MM.1S (cell line): ENCODE data around the gene FBN2.

Source experiments
- EZH2 ChIP-seq: fragments of 300-600 bp; sonication (generic); optimal IDR thresholded peaks from 2 replicates; pipeline ENCODE3; 2017; ENCODE audit warnings: low read depth, mild to moderate bottlenecking, antibody characterized with exemption, low read length, mixed read lengths
- EZH2phosphoT487 ChIP-seq: fragments of 300-600 bp; sonication (generic); IDR thresholded peaks from 2 replicates; pipeline ENCODE4 v1.6.1; 2018; ENCODE audit warnings: antibody characterized with exemption, low read length
- TF ChIP-seq, protein P1 (sequence below): fragments of 300-600 bp; sonication (generic); IDR thresholded peaks from 2 replicates; pipeline ENCODE4 v1.5.1; 2016; ENCODE audit warnings: antibody characterized with exemption, low read length, mixed read lengths

DNA sequence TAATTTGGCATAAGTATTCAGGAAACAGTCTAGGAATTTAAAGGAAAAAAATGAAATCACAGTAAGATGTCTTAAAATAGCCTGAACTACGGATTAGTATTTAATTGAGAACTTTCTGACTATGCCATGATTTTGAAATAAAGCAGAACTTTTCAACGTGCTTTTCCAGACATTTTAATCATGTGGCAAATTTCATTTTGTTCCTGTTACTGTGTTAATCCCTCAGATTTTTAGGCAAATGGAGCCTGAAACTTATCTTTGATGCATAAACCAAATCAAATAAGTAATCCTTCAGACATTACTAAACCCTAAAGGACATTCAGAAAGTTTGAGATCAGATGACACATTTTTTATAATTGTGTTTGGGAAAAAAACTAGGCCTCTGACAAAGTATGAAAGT lies 75.7 kb downstream of the FBN2 start:
- TF ChIP-seq, protein P1, sequence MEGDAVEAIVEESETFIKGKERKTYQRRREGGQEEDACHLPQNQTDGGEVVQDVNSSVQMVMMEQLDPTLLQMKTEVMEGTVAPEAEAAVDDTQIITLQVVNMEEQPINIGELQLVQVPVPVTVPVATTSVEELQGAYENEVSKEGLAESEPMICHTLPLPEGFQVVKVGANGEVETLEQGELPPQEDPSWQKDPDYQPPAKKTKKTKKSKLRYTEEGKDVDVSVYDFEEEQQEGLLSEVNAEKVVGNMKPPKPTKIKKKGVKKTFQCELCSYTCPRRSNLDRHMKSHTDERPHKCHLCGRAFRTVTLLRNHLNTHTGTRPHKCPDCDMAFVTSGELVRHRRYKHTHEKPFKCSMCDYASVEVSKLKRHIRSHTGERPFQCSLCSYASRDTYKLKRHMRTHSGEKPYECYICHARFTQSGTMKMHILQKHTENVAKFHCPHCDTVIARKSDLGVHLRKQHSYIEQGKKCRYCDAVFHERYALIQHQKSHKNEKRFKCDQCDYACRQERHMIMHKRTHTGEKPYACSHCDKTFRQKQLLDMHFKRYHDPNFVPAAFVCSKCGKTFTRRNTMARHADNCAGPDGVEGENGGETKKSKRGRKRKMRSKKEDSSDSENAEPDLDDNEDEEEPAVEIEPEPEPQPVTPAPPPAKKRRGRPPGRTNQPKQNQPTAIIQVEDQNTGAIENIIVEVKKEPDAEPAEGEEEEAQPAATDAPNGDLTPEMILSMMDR, result no peak
- TF ChIP-seq EZH2, result no peak
- TF ChIP-seq EZH2phosphoT487, result no peak
